GM12878 (cell line): ENCODE results near the gene FOXL3. TPM values are rescaled to one million over a fixed set of nuclear protein-coding genes. Genes with fewer than 3 reads are reported as not detected.

Source experiments
- ATAC-seq: fragments of 200-7000 bp; cut with Tn5 transposase; 3 replicates; pipeline ENCODE4 v1.9.1; 2020; ENCODE audit warnings: mild to moderate bottlenecking, moderate library complexity
- BruUV-seq: library from RNA; stranded (reverse); fragments of 400-500 nt; replicated peaks from 2 replicates; lab custom pipeline; 2021; lab: Mats Ljungman, UMichigan
- CTCF ChIA-PET: fragments of 300-600 bp; sonication (Branson Sonifier 250); formaldehyde crosslinking; extraction: SDS; loops from one replicate; lab custom pipeline; 2021; ENCODE audit warnings: inconsistent platforms; lab: Yijun Ruan, JAX
- POLR2A ChIA-PET: fragments of 350-600 bp; formaldehyde crosslinking; extraction: SDS; loops from one replicate; lab custom pipeline; 2021; ENCODE audit warnings: inconsistent platforms; lab: Charles Lee
- RAD21 ChIA-PET: fragments of 300-600 bp; sonication (Branson Sonifier 250); formaldehyde crosslinking; loops from one replicate; lab custom pipeline; 2023; ENCODE audit warnings: antibody characterized with exemption; ENCODE audit not compliant: unreplicated experiment; lab: Charles Lee
- SMC1A ChIA-PET: fragments of 300-600 bp; sonication (Branson Sonifier 250); formaldehyde crosslinking; loops from one replicate; lab custom pipeline; 2023; ENCODE audit not compliant: unreplicated experiment, uncharacterized antibody; lab: Charles Lee
- DNase-seq: peaks from one replicate; pipeline ENCODE4 v3.0.0-alpha.2; 2011; ENCODE audit warnings: low read depth, low spot score
- FAIRE-seq: peaks from 3 replicates; lab custom pipeline; 2011; peaks lifted over from hg19 to GRCh38; lab: Jason Lieb, UNC
- H2AFZ ChIP-seq: 2 replicates; pipeline ENCODE4 v1.6.0; 2011; ENCODE audit warnings: low read depth, low read length, control low read depth; ENCODE audit not compliant: control insufficient read depth
- H3K27ac ChIP-seq: 2 replicates; pipeline ENCODE4 v1.5.1; 2011; ENCODE audit warnings: control low read depth; ENCODE audit not compliant: control insufficient read depth, insufficient read depth
- H3K27me3 ChIP-seq, 2 experiments: replicated peaks in 1 of 2; 2 replicates each; pipeline versions ENCODE4 v1.6.0 to v1.6.1; 2011; ENCODE audit warnings: low read length in 1 of 2; ENCODE audit not compliant: control insufficient read depth in 2 of 2, insufficient read depth in 2 of 2
- H3K36me3 ChIP-seq, 2 experiments: 2 replicates each; pipeline ENCODE4 v1.5.1; 2011; ENCODE audit warnings: low read length in 1 of 2; ENCODE audit not compliant: control insufficient read depth in 2 of 2, insufficient read depth in 2 of 2
- H3K4me1 ChIP-seq: 2 replicates; pipeline ENCODE4 v1.6.1; 2011; ENCODE audit warnings: mild to moderate bottlenecking, low read length, moderate library complexity, mixed read lengths; ENCODE audit not compliant: control insufficient read depth, insufficient read depth
- H3K4me2 ChIP-seq: 2 replicates; pipeline ENCODE4 v1.6.0; 2011; ENCODE audit warnings: control low read depth; ENCODE audit not compliant: control insufficient read depth, insufficient read depth
- H3K4me3 ChIP-seq: fragments of 200-600 bp; sonication (generic); 2 replicates; pipeline ENCODE4 v1.5.1; 2016
- H3K79me2 ChIP-seq: 2 replicates; pipeline ENCODE4 v1.6.0; 2011; ENCODE audit warnings: low read length; ENCODE audit not compliant: control insufficient read depth, insufficient read depth
- H3K9ac ChIP-seq: 2 replicates; pipeline ENCODE4 v1.8.0; 2011; ENCODE audit warnings: low read length, control low read depth, mixed read lengths; ENCODE audit not compliant: control insufficient read depth, insufficient read depth
- H3K9me3 ChIP-seq: replicated peaks from 3 replicates; pipeline ENCODE4 v1.5.1; 2011; ENCODE audit warnings: mild to moderate bottlenecking, low read length; ENCODE audit not compliant: control insufficient read depth, insufficient read depth
- H4K20me1 ChIP-seq: 2 replicates; pipeline ENCODE4 v1.6.0; 2011; ENCODE audit not compliant: control insufficient read depth, insufficient read depth
- BMI1 ChIP-seq: fragments of 450-650 bp; IDR thresholded peaks from 2 replicates; pipeline ENCODE4 v1.6.1; 2016; ENCODE audit warnings: mild to moderate bottlenecking, moderate library complexity, borderline replicate concordance
- BRCA1 ChIP-seq: IDR thresholded peaks from 2 replicates; pipeline ENCODE4 v1.6.1; 2011; ENCODE audit warnings: low read depth, low read length, improper control_type of control experiment
- HCFC1 ChIP-seq: fragments of 150-350 bp; IDR thresholded peaks from 2 replicates; pipeline ENCODE4 v1.6.1; 2014; ENCODE audit warnings: low read length
- HDAC2 ChIP-seq: fragments of 200-600 bp; sonication (generic); IDR thresholded peaks from 2 replicates; pipeline ENCODE4 v1.6.1; 2017
- MTA2 ChIP-seq: fragments of 450-650 bp; IDR thresholded peaks from 2 replicates; pipeline ENCODE4 v1.6.1; 2016; ENCODE audit warnings: low read depth, mild to moderate bottlenecking, moderate library complexity
- NFYB ChIP-seq: IDR thresholded peaks from 2 replicates; pipeline ENCODE4 v1.6.1; 2011; ENCODE audit warnings: low read depth, mild to moderate bottlenecking, low read length, improper control_type of control experiment, moderate library complexity; ENCODE audit not compliant: insufficient read depth
- PBX3 ChIP-seq: IDR thresholded peaks from 2 replicates; pipeline ENCODE4 v1.6.1; 2011; ENCODE audit warnings: mild to moderate bottlenecking, low read depth, low read length, moderate library complexity; ENCODE audit not compliant: insufficient replicate concordance
- PKNOX1 ChIP-seq: fragments of 450-650 bp; IDR thresholded peaks from 2 replicates; pipeline ENCODE4 v1.6.1; 2016; ENCODE audit warnings: mild to moderate bottlenecking
- RUNX3 ChIP-seq: IDR thresholded peaks from 2 replicates; pipeline ENCODE4 v1.6.1; 2012; ENCODE audit warnings: low read length, inconsistent platforms
- SIX5 ChIP-seq: IDR thresholded peaks from 2 replicates; pipeline ENCODE4 v1.6.1; 2011; ENCODE audit warnings: mild to moderate bottlenecking, low read depth, low read length, moderate library complexity; ENCODE audit not compliant: severe bottlenecking
- STAT3 ChIP-seq: IDR thresholded peaks from 2 replicates; pipeline ENCODE4 v1.6.1; 2011; ENCODE audit warnings: low read depth, low read length, improper control_type of control experiment
- SUPT20H ChIP-seq: IDR thresholded peaks from 2 replicates; pipeline ENCODE4 v1.6.1; 2011; ENCODE audit warnings: low read depth, mild to moderate bottlenecking, low read length, moderate library complexity, borderline replicate concordance; ENCODE audit not compliant: control insufficient read depth
- ZNF274 ChIP-seq: IDR thresholded peaks from one replicate; pipeline ENCODE4 v1.8.0; 2011; ENCODE audit not compliant: insufficient read length, insufficient read depth
- WGBS: methylation state at CpG from one replicate; pipeline ENCODE4 v1.1.6; 2016; ENCODE audit warnings: low lambda C conversion rate; ENCODE audit not compliant: insufficient replicate concordance, insufficient coverage; ENCODE audit errors: missing lambda C conversion rate; 5-methylcytosine and 5-hydroxymethylcytosine counted together
- in situ Hi-C: fragments of 300-500 bp; cut with MboI; formaldehyde crosslinking; loops from 9 replicates; pipeline ENCODE4 v1.14.3; 2018; ENCODE audit warnings: mixed read lengths
- intact Hi-C: fragments of 100-400 bp; cut with micrococcal nuclease; formaldehyde crosslinking; loops from one replicate; pipeline ENCODE4 v1.14.2; 2022; ENCODE audit not compliant: unreplicated experiment
- polyA plus RNA-seq, 11 experiments: library from polyadenylated mRNA; depleted of rRNA in 4 of 11; unstranded in 6 of 11; stranded (reverse) in 5 of 11; fragments of >200 nt; fragmentation: Nextera tagmentation in 4 of 11; fragmentation: Illumina TruSeq in 1 of 11; extraction: Ambion mirVana in 4 of 11; extraction: Trizol in 1 of 11; gene quantifications; 1 replicate in 1 of 11; 2 replicates in 10 of 11; pipeline versions ENCODE4 v1.2.1 to v1.2.3, GENCODE V29; 2011 to 2016; ENCODE audit warnings: inconsistent platforms in 2 of 11, missing spikeins in 2 of 11, low read depth in 1 of 11
- total RNA-seq, 4 experiments: library from RNA; depleted of rRNA in 3 of 4; stranded (reverse); fragments of >200 nt in 3 of 4; fragmentation: Illumina TruSeq in 1 of 4; extraction: Trizol in 1 of 4; gene quantifications; 2 replicates each; pipeline versions ENCODE4 v1.2.1 to v1.2.3, GENCODE V29; 2013 to 2021
- TF ChIP-seq, protein P1 (sequence below): IDR thresholded peaks from 2 replicates; pipeline ENCODE4 v1.6.1; 2012; ENCODE audit warnings: low read length, inconsistent platforms

Gene FOXL3
- total and polyA plus RNA-seq, 10 of the 15 experiments (the other 5 are each of a cell fraction or from before 2014, with no cell fraction given), result not detected

GRCh38 chr7:259751-260405 is 30.1 kb upstream of the FOXL3 start:
- no peak overlapping the region for H3K4me2 ChIP-seq
- ChIA-PET SMC1A (no interaction called here), POLR2A (no interaction called here), RAD21 (no interaction called here), CTCF (no interaction called here)
- H2AFZ ChIP-seq, result no peak overlapping the region
- intact Hi-C loops (no loop called here), in situ Hi-C loops (no loop called here)
- H4K20me1 ChIP-seq, result no peaks in the 10 kb centered on the region
- H3K4me1 ChIP-seq, result no peaks in the 10 kb centered on the region
- no peak for FAIRE-seq
- TF ChIP-seq HCFC1 (no peak), SIX5 (no peak), ZNF274 (no peak), BRCA1 (no peak), PKNOX1 (no peak), PBX3 (no peak), HDAC2 (no peak), BMI1 (no peak), RUNX3 (no peak), STAT3 (no peak), NFYB (no peak), MTA2 (no peak), SUPT20H (no peak)
- TF ChIP-seq, protein P1, sequence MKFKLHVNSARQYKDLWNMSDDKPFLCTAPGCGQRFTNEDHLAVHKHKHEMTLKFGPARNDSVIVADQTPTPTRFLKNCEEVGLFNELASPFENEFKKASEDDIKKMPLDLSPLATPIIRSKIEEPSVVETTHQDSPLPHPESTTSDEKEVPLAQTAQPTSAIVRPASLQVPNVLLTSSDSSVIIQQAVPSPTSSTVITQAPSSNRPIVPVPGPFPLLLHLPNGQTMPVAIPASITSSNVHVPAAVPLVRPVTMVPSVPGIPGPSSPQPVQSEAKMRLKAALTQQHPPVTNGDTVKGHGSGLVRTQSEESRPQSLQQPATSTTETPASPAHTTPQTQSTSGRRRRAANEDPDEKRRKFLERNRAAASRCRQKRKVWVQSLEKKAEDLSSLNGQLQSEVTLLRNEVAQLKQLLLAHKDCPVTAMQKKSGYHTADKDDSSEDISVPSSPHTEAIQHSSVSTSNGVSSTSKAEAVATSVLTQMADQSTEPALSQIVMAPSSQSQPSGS, result no peak
- no peak overlapping the region for H3K4me3 ChIP-seq
- no peak overlapping the region for H3K27ac ChIP-seq
- no TSS peak for BruUV-seq
- DNase-seq, result no peak
- H3K27me3 ChIP-seq, result no peaks in the 10 kb centered on the region
- no peaks in the 10 kb centered on the region; the same call in 2 of the 3 replicates for H3K9me3 ChIP-seq
- WGBS, result 78% methylated on average over 35 of the region's 44 CpGs
- no peak overlapping the region for H3K9ac ChIP-seq
- ATAC-seq, result no peak
- no peaks in the 10 kb centered on the region for H3K79me2 ChIP-seq
- H3K36me3 ChIP-seq, result no peaks in the 10 kb centered on the region
